ENCODE measurements around the gene NCKAP5L.

DNA sequence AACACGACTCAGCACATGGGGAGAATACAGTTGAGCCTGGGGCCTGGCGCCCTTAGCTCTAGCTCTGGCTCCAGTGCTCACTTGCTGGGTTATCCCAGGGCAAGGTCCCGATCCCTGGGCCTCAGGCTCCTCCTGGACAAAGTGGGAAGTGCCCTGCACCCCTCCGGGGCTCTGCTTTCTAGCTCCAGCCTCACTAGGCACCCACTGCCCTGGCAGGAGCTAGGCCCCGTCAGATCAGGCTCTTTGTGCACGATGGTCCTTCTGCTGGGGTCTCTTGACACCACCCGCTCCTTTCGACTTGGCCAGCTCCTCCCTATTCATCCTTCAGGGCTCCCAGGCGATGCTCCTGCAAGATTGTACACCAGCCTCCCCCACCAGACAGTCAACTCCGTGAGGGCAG is 23.4 kb downstream of the NCKAP5L start:
- TF ChIP-seq, protein P1, sequence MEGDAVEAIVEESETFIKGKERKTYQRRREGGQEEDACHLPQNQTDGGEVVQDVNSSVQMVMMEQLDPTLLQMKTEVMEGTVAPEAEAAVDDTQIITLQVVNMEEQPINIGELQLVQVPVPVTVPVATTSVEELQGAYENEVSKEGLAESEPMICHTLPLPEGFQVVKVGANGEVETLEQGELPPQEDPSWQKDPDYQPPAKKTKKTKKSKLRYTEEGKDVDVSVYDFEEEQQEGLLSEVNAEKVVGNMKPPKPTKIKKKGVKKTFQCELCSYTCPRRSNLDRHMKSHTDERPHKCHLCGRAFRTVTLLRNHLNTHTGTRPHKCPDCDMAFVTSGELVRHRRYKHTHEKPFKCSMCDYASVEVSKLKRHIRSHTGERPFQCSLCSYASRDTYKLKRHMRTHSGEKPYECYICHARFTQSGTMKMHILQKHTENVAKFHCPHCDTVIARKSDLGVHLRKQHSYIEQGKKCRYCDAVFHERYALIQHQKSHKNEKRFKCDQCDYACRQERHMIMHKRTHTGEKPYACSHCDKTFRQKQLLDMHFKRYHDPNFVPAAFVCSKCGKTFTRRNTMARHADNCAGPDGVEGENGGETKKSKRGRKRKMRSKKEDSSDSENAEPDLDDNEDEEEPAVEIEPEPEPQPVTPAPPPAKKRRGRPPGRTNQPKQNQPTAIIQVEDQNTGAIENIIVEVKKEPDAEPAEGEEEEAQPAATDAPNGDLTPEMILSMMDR (optimal IDR thresholded peaks at IDR 0.05 in 1 of 3, IDR thresholded peaks at IDR 0.05 in 1 of 3, conservative IDR thresholded peaks at IDR 0.05 in 1 of 3; ENCODE audit: extremely low read depth in 1 of 3, insufficient read depth in 2 of 3, low read length in 3 of 3): no peak
- no peak for TF ChIP-seq EZH2 (IDR thresholded peaks at IDR 0.05; ENCODE audit: low read length)
